Stimulated activated CD4-positive, alpha-beta T cell treated with anti-CD3 and anti-CD28 coated beads, Interleukin-15, amount 100 ng/mL, for 24 hours (primary cell): Measurements from ENCODE around the gene UBE2J2.
A peak's percentile ranks its signal among the peaks of the same experiment; 100 is the strongest.
"Not testable (repeated sequence)": the region's sequence is repeated elsewhere in the genome, so short reads cannot be mapped to it uniquely, and the experiment has no call there.

Source experiments
- DNase-seq: peaks from one replicate; pipeline ENCODE4 v3.0.0-alpha.2; 2020

The UBE2J2 gene

DNA sequence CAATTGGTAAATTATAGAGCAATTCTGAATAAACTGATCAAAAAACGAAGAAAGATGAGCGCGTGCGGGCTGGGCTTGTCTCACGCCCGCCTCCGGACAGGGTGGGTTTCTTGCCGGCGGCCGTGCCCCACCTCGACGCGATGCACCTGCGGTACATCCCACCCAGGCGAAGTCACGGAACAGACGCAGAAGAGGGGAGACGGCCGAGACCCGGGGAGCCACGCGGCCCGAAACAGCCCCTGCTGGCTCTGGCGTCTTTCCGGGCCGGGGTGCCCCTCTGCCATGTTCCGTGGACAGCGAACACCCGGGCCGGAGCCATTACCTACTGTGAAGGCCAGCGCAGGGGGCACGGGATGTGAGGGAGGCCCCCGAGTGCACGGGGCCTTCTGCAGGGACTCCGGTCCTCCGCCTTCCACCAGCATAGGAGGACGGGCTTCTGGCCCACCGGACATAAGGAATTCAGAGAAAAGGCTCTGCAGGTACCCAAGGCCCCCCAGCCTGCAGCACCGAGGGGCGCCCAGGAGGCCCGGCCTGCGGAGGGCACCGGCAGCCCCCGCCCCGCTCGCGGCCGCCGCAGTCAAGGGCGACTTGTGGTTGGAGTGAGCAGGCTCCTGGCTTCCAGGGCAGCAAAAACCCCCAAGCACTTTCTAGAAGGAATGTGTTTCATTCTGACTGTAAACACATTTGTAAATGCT is 19.5 kb downstream of the UBE2J2 start:
- no peak for DNase-seq

DNA sequence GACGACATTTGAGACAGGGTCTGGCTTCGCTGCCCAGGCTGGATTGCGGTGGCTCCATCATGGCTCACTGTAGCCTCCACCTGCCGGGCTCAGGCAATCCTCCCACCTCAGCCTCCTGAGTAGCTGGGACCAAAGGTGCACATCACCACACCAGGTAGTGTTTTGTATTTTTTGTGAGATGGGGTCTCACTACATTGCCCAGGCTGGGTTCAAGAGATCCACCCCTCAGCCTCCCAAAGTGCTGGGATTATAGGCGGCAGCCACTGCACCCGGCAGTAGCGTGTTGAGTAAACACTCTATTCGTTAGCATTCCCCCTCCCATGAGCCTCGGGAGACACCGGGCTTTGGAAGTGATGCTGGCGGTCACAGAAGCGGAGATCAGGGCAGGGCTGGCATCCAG is 20.3 kb downstream of the UBE2J2 start:
- DNase-seq, result no peak

DNA sequence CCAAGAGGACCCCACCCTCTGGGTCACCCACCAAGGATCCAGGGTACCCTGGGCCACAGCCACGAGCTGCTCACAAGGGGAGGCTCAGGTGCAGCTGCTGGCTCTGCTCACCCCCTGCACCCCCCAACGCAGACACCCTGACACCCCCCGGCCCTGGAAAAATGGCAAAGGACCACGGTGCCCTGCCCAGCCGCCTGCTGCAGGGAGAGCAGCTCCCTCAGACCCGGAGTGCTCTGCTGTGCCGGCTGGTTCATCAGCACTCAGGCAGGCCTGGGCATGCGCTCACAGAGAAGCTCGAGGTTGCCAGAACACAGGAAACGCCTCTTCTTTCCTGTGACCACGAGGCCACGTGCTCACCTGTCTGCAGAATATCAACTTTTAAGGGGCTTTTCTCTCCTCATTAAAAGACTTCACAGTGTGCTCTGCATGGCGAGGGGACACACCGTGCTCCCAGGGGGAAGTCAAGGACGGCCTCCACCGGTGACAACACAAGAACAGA is 22.8 kb downstream of the UBE2J2 start:
- peak; percentile 73 for DNase-seq

DNA sequence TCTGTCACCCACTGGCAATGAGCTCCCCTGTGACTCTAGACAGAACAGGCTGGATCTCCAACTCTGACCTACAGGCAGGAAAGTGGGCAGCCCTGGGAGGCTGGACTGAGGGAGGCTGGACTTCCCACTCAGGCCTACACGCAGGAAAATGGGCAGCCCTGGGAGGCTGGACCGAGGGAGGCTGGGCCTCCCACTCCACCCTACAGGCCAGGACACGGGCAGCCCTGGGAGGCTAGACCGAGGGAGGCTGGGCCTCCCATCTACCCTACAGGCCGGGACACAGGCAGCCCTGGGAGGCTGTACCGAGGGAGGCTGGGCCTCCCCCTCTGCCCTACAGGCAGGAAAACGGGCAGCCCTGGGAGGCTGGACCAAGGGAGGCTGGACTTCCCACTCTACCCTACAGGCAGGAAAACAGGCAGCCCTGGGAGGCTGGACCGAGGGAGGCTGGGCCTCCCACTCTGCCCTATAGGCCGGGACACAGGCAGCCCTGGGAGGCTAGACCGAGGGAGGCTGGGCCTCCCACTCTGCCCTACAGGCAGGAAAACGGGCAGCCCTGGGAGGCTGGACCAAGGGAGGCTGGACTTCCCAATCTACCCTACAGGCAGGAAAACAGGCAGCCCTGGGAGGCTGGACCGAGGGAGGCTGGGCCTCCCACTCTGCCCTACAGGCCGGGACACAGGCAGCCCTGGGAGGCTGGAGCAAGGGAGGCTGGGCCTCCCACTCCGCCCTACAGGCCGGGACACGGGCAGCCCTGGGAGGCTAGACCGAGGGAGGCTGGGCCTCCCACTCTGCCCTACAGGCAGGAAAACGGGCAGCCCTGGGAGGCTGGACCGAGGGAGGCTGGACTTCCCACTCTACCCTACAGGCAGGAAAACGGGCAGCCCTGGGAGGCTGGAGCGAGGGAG is 25.4 kb downstream of the UBE2J2 start:
- not testable (repeated sequence) for DNase-seq

DNA sequence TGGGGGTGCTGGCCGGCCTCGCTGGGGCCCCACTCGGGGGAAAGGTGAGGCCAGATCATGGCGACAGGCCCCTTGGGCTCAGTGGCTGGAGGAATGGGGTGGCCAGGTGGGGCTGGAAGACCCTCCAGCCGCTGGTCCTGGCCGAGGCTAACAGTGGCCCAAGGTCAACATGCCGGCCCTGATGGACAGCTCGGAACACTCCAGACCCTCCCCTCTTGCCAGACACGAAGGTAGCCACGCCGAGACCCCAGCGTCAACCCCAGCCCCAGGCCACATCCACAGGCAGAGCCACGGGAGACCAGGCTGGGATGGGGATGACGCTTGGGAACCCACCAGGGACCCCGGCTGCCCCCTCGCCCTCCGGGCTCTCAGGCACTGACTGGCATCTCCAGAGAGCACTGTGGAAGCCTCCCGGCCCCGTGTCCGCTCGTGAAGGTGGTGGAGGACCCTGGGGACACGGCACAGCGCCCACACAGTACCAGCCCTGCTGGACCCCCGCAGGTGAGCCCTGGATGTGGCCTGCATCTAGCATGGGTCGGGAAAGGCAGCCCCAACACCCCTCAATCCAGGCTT is 26.2 kb downstream of the UBE2J2 start:
- DNase-seq, result no peak

DNA sequence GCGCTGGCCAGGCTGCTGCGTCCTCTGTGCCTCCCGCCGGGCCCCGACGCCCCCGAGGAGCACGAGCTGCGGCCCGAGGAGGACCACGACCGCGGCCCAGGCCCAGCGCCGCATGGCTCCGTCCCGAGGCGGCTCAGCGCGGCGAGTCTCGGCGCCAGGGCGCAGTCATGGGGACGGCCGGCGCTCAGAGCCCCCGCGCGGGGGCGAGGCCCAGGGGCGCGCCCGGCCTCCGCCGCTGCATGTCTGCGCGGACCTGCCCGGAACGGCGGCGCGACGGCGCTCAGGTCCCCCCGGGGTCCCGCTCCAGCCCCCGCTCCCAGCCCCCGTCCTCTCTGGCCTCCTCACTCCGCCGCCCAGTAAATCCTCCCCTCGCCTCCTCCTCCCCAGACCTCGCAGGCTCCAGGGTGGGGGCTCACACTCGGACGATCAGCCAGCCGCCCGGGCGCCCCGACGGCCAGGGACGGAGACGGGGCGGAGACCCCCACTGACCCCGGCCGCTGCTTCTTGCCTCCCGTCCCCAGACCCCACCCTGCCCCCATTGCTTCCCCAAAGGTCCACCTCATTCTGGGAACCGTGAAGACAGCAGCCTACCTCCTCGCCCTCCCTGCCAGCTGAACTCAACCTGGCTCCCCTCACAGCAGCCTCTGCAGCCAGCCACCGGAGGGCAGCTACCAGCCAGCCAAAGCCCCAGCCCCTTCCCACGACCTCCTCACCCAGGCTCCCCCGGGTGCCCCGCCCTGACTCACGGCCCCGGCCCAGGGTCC is 26.9 kb downstream of the UBE2J2 start, which contains the start of gene C1QTNF12:
TSS of gene C1QTNF12 (minus strand) at position 146 of the 764 bp plus-strand sequence. CDS start at position 114, 32 bp downstream.
- no peak for DNase-seq

DNA sequence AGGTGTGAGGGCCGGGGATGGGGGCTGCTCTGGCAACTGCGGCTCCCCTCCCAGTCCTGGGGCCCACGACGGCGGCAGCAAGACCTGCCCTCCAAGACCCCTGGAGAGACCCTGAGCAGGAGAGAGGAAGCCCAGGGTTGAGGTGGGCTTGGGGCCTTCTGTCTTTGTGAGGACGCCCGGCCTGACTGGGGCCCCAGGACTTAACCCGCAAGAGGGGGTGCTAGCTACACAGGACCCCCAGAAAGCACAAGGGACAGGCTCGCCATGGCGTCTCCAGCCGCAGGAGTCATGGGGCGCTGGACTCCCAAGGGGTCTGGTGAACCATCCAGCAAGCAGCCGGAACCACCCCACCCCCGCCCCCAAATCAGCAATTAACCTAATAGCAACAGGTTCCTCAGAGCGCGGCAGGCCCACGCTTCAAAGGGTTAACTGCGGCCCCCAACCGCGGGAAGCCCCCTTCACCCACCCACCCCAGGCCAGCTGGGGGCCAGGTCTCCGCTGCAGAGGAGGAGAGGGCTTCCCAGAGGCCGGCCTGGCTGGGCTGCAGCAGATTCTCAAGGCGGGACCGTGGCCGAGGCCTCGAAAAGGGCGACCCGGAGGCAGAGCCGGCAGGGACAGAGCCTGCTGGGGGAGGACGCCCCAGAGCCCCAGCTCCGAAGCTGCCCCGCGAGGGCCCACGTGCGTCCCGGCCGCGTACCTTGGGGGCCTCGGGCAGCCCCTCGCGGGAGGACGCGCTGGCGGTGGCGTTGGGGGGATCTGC is 27.7 kb downstream of the UBE2J2 start:
- DNase-seq, result no peak

DNA sequence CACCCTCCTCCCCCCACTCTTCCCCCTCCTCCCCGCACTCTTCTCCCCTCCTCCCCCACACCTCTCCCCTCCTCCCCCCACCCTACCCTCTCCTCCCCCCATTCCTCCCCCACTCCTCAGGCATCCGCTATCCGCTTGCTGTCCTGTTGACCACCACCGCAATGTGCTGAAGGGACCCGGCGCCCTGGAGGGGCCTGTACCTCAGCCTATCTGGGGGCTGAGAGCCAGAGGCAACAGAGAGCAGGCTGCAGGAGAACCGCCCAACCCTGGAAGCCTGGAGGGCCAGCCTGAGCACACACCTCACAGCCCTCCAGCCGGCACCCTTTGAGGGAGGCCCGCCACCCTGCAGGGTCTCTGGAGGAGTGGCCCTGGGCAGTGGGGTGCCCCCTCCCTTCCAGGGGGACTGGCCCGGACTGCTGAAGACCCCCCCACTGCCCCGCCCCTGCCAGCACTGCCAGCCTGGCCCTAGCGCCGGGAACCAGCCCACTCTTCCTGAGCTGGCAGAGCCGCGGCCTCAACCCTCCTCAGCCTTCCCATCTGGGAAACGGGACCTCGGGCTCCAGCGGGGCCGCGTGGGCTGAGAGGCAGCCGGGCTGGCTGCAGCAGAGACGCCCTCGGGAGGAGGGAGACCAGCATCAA is 28.4 kb downstream of the UBE2J2 start:
- no peak for DNase-seq

DNA sequence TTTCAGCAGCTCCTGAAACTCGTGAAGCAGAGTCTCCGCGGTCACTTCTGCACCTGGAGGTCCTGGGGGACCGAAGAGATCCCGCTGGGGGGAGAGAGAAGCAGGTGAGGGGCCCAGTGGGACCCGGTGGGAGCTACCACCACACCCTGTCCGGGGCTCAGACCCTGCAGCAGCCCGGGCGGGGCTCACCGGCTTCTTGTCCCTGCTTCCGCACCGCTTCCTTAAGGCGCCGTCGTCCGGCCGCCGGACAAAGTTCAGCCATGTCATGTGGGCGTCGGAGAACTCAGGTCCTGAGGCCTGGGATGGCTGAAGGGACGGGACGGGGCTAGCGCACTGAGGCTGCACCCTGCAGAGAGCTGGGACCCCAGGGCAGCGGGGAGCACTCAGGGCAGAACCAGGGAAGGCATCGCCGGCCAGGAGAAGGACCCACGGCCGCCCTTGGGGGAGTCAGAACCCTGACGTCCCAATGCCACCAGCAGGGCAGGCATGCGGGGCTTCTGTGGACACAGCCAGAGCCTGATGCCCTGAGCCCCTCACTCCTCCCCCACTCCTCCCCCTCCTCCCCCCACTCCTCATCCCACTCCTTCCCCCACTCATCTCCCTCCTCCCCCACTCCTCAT is 29.4 kb downstream of the UBE2J2 start:
- no peak for DNase-seq

DNA sequence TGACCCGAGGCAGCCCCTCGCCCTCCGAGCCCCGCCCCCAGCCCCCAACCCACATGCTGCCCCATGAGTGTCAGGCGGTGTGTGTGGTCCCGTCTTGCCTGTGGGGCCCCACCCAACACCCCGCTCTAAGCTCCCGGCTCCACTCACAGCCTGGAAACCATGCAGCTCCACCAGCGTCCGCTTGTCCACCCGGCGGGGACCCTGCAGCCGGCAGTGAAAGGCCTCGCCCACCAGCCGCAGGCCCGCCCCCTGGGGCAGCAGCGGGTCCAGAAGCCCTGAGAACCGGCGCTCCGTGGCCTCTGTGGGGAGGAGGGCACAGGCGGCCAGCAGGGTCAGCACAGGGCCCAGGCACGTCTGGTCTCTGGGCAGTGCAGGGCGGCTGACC is 29.9 kb downstream of the UBE2J2 start:
- no peak for DNase-seq

DNA sequence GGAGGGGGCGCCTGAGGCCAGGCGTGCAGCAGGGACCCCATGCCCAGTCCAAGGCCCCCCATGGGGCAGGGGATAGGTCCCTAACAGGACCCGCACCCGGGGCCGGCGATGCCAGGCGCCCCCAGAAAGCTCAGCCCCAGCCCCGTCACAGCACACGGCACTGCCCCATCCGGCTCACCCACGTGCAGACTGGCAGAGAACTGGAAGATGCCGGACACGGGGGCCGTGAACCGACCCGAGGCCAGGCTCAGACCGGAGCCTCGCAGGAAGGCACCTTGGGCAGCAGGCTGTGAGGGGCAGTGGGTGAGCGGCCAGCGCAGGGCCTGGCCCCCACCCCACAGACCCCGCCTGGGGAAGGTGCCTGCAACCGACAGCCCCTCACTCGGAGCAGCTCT is 30.4 kb downstream of the UBE2J2 start:
- DNase-seq, result no peak

DNA sequence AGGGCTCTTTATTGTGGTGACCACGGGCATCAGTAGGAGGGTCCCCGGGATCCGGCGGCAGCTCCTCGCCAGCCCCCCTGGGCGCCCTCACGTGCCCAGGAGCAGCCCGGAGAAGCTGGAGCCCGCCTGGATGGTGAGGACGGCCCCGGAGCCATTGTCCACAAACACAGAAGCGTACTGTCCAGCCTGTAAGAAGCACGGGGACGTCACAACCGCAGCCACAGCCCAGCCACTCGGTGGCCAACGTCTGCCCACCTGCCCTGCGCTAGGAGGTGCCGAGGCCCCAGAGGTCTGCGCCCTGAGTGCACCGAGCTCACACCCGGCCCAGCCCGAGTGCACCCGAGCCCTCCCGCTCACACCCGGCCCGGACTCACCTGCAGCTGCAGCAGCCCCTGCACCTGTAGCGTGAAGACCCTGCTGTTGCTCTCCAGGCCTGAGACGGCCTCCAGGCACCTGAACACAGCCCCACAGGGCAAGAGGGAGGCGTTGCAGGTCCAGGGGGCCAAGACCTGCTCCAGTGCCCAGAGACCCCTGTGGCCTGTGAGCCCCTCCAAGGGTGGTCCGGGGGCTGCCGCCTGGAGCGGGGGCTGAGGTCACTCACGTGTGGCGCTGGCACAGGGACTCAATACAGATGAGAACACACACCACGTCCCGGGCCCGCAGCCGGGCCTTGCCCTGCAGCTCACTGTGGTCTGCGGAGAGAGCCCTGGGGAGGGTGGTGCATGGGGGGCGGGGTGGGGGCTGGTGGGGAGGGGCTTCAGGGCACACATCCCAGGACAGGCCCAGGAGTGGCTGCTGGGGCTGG is 31.0 kb downstream of the UBE2J2 start:
- no peak for DNase-seq

DNA sequence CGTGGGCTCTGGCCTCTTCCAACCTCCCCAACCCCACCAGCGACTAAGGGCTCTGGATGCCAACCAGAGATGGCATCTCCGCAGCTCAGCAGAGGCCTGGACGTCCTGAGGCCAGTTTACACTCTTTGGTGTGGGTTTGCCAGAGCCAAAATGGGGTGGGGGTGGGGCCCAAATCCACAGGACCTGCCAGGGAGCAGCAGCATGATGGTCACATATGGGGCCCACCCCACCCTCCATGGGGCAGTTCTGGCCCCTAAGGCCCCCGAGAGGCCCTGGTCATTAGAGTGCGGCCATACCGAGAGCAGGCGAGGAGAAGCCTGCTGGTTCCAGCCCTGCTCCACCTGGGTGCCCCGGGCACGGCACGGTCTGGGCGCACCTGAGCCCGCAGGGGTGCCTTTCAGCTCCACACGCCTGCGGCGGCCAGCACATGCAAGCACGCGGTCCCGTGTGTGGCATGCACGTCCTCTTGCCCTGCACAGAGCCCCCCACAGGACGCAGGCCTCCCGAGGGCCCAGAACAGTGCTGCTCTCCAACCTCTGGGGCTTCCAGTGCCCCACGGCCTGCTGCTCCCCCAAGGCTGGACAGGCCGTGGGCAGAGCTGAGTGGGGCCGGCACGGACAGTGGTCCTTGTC is 31.9 kb downstream of the UBE2J2 start:
- DNase-seq, result no peak

DNA sequence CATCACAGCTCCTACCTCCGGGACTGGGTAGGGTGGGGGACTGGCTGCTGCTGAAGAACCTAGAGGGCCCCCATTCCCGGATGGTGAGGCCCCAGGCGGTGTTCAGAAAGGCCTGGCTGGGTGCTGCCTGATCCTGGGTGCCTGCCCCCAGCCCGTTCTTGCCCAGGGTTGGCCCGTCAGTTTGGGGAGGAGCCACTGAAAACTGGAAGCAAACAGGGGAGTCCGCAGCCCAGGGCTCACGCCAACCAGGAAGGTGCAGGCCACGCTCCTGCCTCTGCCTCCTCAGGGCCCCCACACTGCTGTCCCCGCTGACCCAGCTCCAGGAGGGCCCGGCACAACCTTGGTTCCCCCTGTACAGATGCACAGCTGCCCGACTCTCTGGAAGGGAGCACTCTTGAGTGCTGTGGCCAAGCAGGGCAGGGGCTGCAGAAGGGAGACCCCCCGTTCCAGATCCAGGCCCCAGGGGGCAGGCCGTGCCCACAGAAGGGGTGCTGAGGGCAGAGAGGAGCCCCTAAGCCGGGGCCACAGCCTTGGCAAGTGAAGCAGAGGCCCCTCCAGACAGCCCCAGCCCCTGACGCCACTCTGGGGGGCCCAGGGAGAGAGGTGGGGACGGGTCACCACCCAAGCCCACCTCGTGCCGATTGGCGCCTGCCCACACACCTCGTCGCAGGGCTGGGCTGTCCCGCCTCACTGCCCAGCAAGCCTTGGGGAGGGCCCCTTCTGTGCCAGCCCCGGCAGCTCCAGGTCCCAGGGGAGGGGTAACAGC is 32.6 kb downstream of the UBE2J2 start:
- DNase-seq, result no peak

DNA sequence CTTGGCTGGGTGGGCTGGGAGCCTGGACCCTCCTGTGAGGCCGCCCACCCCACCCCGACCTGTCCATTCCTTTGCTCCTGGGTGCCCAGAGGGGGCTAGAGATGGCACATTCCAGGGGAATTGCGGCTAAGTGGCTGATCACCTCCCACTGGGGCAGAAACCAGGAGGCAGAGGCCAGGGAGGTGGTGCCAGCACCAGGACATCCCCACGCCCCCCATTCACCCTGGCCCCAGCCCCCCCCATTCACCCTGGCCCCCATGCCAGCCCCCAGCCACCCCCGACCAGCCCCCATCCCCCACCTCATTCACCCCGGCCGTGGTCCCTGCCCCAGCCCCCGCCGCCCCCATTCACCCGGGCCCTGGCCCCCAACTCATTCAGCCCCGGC is 33.3 kb downstream of the UBE2J2 start:
- DNase-seq, result no peak

DNA sequence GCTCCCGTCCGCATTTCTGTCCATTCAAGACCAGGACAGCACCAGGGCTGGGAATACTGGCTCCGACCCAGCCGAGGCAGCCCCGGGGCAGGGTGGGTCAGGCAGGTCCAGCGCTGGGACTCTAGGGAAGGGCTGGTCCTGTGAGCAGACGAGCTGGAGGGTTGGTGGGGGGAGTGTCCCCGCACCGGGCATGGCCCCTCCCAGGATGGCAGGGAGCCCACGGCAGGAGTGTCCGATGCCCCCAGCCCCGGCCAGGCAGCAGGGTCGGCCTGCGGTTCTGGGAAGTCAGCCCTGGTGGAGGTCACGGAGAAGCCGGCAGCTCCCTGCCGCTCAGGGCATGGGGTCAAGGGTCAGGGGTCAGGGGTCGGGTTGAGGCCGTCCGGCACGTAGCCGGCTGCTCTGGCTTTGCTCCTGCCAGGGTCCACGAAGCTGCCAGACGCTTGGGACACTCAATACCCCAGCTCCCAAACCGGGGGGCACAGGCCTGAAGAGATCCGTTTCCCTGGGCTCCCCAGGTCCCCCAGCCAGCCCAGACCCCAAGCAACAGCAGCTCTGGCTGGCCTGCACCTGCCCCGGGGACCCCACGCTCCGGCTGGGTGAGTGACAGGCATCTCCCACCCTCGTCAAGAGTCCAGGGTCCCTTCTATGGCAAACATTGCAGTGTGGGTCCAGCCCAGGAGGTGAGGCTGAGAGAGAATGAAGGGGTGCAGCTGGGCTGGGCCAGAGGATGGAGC is 33.9 kb downstream of the UBE2J2 start:
- no peak for DNase-seq

DNA sequence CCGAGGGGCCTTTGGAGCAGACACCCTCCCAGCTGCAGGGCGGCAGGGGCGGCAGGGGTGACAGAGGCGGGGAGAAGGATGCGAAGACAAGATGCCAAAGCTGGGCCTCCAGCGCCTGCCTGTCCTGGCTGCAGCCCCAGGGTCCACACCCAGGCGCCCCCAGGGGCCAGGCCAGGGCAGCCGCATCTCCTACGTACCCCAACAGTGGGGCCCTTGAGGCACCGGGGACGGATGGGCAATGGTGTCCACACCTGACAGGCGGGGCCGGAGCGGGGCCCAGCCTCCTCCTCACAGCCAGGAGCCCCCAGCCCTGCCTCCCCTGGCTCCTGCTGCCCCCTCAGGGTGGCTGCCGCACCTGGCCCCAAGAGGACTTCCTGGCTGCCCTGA is 34.4 kb downstream of the UBE2J2 start:
- DNase-seq, result no peak

DNA sequence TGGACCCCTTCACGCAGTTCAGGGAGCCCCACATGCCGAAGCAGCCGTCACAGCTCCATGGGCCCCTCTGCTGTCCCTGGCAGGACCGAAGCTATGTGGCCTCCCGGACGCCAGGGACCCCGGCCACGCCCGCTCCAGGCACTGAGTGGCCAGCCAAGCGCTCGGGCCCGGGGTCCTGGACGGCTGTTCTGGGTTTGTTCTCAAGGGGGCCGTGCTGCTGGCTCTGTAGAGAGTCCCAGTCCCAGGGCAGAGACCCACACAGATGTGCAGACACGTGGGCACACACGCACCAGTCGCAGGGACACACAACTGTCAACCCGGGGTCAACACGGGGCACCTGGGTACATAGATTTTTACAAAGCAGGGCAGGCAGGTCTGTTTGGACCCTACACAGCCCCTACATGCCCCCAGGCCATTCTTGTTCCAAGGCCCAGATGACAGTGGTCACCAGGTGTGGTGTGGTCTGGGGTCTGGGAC is 34.9 kb downstream of the UBE2J2 start:
- no peak for DNase-seq
